Islet precursor cell (in vitro differentiated cells): ENCODE measurements around the gene APOLD1.
"Not testable (repeated sequence)": the region's sequence is repeated elsewhere in the genome, so short reads cannot be mapped to it uniquely, and the experiment has no call there.

Source experiments
- DNase-seq: peaks from one replicate; pipeline ENCODE4 v3.0.0-alpha.2; 2018

Gene APOLD1

DNA sequence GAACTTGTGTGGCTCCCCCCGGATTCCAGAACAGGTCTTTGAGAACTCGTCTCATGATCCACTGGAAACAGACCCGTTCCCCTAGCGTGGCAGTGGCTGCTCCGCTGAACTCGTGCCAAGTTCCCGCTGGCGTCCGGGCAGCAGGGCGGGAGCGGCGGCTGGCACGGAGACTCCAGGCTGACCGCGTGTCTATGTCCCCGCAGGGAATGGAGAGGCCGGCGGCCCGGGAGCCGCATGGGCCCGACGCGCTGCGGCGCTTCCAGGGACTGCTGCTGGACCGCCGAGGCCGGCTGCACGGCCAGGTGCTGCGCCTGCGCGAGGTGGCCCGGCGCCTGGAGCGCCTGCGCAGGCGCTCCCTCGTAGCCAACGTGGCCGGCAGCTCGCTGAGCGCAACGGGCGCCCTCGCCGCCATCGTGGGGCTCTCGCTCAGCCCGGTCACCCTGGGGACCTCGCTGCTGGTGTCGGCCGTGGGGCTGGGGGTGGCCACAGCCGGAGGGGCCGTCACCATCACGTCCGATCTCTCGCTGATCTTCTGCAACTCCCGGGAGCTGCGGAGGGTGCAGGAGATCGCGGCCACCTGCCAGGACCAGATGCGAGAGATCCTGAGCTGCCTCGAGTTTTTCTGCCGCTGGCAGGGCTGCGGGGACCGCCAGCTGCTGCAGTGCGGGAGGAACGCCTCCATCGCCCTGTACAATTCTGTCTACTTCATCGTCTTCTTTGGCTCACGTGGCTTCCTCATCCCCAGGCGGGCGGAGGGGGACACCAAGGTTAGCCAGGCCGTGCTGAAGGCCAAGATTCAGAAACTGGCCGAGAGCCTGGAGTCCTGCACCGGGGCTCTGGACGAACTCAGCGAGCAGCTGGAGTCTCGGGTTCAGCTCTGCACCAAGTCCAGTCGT lies 1.5 kb downstream of the APOLD1 start:
- peak; percentile 77 for DNase-seq

DNA sequence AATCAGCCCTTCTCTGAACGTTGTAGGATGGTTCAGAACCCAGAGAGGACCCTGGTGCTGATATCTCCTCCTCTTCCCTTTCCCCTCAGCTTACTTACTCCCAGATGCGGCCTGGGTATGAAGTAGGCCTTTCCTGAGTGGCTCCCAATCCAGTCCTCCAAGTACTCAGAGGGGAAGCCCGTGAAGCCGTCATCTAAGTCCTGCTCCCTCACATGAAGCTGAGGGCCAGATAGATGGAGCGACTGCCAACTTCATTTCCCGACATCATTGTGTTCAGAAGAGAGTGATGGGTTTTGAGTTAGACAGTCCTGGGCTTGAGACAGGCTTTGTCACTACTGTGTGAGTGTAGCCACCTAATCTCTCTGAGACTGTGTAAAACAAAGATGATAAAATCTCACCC lies 2.7 kb downstream of the APOLD1 start:
- no peak for DNase-seq

DNA sequence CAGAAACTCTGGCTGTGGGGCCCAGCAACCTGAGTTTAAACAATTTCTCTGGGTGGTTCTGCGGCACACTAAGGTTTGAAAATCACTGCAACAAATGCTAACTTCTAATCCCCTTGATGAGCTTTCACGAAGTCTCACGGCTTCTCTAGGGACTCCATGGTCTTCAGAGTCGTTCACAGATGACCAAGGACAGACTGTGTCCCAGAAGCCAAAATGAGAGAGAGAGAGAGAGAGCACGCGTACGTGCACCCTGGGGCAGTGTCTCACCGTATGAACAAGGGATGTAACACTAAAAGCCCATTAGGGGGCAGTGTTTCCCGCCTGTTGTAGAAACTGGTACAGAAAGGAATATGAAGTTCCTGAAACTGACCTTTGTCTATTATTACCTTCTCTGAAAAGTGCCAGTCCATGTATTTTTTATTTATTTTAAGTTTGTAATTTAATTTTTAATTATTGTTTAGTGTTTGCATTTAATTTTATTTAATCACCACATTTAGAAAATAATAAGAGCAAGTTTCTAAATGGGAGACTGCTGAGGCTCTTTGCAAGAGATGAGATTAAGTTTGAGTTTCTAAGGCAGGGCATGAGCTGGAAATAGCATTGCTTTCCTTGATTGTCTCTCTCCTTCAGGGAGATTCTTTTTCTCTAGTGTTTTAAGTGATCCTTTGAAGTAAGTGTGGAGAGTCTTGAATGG lies 3.4 kb downstream of the APOLD1 start:
- DNase-seq = peak; percentile 84

DNA sequence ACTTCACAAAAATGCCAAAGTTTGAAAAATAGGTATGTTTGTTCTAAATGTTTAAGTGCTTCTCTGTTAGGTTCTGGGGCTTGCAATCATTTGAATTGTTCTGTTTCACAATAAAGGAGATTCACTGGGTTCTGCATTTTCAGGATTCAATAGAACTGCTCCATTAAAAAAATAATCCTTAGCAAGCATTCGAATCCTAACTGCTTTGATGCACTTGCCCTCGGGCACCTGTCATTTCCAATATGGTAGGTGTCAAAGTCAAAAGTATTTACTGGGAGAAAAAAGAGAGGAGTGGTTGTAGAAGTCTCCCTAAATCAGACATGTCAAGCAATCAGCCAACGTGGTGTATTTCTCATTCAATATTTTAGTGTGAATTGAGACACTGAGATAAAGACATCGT lies 5.5 kb downstream of the APOLD1 start:
- no peak for DNase-seq

DNA sequence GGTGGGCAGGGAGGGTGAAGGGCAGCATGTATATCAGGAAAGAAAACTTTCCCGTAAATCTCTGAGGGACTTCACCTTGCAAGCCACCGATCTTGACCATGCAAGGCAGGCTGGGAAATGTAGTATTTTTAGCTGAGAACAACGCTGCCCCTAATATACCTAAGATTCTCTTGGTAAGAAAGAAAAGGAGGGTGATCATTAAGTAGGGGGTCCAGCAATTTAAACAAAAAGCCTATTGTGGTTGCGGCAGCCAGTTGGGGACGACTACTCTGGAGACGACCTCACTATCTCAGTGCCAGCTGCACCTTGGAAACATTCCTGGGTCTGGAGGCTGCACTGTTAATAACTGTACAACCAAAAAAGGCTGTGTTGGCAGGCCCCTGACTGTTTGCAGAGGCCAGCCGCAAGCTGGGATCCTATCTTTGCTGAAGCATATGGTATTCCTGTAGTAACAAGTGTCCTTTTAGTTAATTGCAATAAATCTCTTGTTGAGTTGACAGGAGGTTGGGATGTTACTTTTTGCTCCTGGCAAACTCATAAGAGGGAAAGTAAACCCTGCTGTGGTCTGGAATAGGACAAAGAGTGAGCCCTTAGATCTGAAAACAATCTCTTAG lies 6.4 kb downstream of the APOLD1 start:
- DNase-seq = peak; percentile 79

DNA sequence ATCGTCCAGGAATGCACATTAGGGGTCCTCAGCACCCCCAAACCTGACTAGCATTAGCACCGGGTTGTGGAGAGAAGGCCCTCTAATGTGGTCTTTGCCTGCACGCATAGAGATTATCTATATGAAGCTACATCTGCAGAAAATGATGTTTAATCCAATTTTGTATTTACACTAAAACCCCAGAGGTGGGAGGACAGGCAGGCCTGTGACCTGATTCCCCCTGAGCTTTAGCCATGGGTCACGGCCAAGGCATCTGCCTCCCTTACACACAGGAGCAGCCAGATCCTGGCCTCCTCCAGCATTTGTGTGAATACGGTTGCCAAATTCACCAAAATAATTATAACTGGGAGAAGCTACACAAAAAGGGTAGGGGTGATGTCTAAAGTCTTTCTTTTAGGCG lies 7.0 kb downstream of the APOLD1 start:
- DNase-seq = no peak

DNA sequence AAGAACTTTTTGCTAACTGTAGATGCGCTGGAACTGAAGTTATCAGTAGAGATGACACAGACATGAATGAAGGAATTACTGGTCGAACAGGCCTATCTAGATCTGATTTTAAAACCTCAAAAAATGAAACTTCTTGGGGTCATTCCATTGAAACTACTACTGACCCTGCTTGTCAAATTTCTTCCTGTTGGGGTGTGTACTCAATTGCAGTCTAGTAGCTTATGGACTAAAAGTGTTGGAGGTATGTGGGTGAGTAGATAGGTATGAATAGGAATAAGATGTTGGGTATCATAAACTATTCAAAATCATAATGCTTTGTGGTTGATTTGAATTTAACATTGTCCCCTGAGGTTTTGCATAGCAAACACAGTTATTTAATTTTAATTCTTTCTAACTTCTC lies 9.2 kb downstream of the APOLD1 start:
- no peak for DNase-seq

DNA sequence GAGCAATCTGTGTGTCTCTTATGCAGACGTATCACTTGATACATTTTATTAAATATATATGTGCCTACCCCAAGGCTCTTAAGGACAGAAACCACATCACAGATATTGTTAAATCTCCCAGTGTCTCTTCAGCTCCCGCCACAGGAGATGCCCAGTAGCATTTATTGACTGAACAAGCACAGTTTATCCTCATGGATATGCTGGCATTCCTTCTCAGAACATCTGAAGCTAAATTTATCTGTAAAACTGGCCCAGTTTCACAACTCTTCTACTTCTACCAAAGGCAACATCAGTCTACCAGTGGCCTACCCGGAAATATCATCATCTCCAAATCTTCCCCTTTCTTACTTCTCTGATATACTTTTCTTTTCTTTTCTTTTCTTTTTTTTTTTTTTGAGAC lies 10.7 kb downstream of the APOLD1 start:
- no peak for DNase-seq

DNA sequence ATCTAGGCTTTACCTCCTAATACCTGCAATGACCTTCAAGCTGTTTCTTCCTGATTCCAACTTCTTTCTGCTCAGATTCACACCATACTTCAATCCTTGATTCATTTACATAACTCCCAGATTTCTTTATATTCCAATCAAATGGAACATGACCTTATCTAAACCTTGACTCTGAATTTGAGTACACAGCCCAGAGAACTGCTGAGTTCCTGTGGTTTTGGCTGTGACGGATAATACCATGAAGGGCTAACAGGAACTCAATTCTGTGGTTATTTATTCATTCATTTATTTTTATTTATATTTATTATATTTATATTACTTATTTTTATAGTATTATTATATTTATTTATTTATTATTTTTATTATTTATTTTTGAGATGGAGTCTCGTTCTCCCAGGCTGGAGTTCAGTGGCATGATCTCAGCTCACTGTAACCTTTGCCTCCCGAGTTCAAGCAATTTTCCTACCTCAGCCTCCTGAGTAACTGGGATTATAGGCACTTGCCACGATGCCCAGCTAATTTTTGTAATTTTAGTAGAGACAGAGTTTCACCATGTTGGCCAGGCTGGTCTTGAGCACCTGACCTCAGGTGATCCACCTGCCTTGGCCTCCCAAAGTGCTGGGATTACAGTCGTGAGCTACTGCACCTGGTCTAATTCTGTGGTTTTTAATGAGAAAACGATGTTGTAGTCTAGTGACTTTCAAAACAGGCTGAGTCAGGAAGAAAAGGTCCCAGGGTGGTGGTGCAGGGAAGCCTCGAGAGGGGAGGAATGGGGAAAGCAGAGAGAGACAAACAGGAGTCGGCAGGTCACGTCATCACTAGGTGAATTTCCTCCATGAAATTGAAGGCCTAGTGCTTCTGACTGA lies 11.7 kb downstream of the APOLD1 start:
- DNase-seq = no peak

DNA sequence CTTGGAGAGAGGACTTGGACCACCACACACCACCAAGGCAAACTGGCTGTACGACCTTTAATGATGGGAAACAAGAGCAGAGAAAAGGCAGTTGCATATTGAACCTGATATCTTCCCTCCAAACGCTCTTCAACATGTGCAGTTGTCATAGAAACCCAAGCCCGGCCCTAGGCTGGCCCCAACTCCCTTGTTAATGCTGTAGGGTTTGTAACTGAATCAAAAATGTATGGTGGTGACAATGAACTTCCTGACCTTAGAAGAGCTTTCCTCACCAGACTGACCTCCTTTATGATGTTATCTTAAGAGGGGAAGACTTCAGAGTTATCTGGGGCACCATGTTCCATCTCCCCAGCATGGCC lies 12.3 kb downstream of the APOLD1 start:
- no peak for DNase-seq

DNA sequence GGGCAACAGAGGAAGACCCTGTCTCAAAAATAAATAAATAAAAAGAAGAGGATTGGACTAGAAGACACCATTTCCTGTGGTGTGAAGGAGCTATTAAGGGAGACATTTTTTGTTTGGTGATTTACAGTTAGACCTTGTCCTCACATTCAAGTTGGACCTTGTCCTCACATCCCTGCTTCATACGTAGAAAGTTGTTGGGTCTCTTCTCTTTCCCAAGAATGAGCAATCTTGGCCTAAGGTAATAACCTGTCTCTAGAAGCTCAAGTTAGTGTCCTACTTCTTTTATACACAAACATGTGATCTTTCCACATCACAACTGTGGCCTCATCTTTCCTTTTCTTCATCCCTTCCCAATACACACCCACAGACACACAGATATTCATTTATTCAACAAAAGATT lies 13.0 kb downstream of the APOLD1 start:
- DNase-seq = no peak

DNA sequence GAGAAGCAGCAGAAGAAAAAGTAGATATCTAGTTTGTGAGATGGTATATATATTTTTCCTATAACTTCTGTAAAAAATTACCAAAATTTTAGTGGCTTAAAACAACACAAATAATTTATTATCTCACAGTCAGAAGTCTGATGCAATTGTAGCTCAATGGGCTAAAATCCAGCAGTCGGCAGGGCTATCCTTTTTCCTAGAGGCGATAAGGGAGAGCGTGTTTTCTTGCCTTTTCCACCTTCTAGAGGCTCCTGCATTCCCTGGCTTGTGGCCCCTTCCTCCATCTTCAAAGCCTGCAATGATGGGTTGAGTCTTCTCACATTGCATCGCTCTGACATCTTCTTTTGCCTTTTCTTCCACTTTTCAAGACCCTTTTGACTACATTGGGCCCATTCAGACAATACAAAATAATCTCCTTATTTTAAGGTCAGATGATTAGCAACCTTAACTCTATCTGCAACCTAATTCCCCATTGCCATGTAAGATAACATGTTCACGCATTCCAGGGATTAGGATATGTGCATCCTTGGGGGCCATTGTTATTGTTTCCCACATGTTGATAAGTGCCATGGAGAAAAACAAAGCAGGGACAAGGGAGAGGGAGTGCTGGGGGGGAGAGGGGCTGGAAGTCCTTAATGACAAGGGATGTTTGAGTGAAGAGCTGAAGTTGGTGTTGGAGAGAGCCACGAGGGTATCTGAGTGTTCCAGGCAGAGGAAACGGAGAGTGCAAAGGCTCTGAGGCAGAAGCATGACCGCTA lies 13.9 kb downstream of the APOLD1 start:
- DNase-seq = no peak

DNA sequence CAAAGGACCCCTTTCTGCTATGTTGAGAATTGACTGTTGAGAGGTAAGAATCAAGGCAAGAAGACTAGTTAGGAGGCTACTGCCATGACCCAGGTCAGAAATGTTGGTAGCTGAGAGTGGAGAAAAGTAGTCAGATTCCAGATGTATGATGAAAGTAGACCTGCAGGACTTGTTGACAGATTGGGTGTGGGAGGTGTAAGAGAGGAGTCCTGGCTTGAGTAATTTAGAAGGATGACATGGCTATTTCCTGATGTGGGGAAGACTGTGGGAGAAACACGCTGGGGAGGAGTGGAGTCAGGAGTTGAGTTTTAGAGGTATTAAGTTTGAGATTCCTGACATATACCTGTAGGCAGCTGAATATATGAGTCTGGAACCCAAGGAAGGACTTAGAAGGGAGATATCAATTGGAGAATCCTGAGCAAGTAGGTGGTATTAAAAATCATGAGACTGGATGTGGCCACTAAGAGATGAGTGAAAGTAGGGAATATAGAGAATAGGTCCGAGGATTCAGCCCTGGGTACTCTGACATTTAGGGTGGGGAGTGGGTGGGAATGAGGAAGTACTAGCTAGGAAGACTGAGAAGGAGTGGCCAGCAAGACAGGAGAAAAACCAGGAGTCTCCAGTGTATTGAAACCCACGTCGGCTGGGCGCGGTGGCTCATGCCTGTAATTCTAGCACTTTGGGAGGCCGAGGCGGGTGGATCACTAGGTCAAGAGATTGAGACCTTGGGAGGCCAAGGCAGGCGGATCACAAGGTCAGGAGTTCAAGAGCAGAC lies 15.1 kb downstream of the APOLD1 start:
- DNase-seq = no peak

DNA sequence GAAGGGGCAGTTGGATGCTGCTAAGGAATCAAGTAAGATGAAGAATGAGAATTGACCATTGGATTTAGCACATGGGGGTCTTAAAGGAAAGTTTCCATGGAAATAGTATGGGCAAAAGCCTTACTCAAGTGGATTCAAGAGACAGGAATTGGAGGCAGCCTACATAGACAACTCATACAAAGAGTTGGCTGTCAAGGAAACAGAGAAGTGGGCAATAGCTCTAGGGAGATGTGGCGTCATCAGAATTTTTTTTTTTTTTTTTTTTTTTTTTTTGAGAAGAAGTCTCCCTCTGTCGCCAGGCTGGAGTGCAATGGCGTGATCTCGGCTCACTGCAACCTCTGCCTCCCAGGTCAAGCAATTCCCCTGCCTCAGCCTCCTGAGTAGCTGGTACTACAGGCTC lies 16.2 kb downstream of the APOLD1 start:
- not testable (repeated sequence) for DNase-seq

DNA sequence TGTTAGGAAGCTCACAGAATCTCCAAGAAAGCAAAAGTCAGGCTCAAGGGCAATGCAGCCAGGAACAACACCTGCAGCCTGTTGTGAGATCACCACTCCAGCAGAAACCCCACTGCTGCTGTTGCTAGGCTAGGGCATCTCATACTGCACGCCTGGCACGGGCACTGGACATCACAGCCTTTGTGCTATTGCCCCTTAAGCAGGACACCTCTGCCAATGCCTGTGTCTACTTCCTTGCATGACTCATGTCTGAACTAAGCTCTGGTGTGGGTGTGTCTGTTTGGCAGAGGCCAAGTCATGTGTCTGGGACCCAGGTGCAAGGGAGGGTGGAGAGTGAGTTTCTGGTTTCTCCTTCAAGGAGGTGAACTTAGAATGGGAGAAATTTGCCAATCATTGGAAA lies 17.7 kb downstream of the APOLD1 start:
- DNase-seq = peak; percentile 93

DNA sequence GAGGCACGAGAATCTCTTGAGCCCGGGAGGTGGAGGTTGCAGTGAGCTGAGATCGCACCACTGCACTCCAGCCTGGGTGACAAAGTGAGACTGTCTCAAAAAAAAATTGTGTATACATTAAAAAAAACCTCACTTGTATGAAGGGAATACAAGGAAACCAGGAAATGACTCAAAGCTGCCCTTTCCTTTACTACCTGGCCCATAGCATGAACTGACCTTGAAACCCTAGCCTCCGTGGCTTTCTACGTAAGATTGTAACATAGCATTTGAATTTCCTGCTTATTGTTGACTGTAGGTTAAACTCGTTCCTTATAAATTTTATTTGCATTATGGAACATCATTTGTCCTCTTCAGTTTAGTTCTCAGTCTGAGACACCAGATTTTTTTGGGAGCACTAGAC lies 18.6 kb downstream of the APOLD1 start:
- DNase-seq = no peak

DNA sequence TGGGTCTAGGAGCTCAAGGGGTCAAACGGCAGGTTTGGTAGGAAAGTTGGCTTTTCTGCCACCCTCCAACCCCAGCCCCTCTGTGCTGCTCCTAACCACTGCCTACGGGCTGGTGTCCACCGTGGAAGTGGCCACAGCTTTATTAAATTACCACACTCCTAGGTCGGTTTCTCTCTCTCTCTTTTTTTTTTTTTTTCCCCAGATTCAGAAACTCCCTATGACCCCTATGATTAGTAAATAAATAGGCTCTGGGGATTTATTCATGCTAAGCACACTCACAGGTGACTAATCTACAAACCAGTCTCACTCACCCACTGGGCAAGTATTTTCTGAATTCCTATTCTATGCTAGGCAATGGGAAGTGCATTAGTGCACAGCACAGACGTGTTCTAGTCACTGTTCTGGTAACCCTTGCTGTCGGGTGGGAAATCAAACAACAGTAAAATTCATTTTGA lies 19.0 kb downstream of the APOLD1 start:
- no peak for DNase-seq

DNA sequence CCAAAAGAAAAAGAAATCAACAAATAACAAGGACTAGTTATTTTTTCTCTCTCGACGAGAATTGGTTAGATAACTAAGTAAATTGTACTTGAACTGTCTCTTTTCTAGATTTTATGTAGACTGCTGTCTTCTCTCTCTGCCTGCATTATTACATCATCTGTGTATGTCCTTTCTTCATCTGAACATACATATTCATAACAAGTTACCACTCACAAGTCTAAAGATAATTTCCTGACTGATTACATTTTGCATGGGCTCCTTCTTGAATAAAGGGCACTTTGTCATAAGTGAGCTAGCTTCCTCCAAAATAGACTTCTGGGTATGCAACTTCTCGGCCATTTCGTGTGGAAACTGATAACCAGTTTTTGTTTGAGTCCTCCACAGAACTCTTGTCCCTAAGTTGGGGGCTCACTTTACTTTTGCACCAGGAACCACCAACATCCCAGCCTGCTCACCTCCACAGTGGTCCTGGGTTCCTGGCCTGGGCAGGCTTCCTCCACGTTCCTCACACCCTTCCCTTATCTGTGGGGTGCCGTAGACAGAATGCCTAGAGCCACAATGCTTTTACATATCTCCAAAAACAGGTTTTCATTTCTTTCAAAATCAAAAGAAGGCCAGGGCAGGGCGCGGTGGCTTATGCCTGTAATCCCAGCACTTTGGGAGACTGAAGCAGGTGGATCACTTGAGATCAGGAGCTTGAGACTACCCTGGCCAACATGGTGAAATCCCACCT lies 21.5 kb downstream of the APOLD1 start:
- no peak for DNase-seq

DNA sequence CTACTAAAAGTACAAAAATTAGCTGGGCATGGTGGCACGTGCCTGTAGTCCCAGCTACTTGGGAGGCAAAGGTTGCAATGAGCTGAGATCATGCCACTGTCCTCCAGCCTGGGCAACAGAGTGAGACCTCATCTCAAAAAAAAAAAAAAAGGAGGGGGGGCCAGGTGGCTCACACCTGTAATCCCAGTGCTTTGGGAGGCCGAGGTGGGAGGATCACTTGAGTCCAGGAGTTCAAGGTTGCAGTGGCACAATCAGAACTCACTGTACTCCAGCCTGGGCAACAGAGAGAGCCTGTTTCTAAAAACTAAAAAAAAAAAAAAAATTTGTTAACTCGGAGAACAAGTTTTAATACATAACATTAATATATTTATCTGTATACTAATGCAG lies 22.1 kb downstream of the APOLD1 start:
- DNase-seq = not testable (repeated sequence)

DNA sequence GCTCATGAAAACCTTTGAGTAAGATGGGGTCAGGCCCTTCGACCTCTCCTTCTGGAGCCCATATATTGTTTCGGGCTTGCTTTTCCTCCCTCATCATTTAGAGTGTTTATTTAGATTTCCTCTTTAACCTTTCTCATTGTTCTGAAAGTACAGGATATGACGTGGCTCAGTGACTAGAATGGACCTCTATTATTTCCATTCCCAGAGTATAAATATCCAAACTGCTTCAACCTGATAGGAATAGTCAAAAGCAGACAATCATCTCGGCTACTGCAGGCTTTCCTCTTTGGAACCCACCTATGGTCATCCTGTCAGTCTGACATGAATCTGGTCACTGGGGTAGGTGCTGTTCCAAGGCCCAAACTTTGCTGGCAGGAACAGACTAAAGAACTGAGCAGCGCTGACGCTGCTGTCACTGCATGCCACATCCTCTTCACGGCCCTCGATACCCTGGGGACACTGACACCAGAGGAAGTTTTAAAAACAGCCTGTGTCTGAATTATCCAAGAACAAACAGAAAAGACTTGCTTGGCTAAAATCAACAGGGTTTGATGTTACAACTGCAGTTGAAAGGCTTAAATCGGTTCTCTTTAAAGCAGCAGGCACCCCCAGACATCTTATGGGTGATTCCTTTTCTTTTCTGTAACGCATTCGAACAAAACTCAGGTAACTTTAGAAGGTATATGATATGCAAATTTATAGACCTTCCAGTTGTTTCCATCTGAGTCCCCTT lies 22.7 kb downstream of the APOLD1 start:
- no peak for DNase-seq
